ENCODE measurements around the gene HS6ST1.
"Not testable (repeated sequence)": the region's sequence is repeated elsewhere in the genome, so short reads cannot be mapped to it uniquely, and the experiment has no call there.

GRCh38 chr2:128267649-128268048, 51.0 kb downstream of the HS6ST1 start:
- not testable (repeated sequence) for TF ChIP-seq EP300, POLR2A (IDR thresholded peaks at IDR 0.05)
